ENCODE measurements around the gene SDR42E2.
"Not testable (repeated sequence)": the region's sequence is repeated elsewhere in the genome, so short reads cannot be mapped to it uniquely, and the experiment has no call there.

SDR42E2 gene

DNA sequence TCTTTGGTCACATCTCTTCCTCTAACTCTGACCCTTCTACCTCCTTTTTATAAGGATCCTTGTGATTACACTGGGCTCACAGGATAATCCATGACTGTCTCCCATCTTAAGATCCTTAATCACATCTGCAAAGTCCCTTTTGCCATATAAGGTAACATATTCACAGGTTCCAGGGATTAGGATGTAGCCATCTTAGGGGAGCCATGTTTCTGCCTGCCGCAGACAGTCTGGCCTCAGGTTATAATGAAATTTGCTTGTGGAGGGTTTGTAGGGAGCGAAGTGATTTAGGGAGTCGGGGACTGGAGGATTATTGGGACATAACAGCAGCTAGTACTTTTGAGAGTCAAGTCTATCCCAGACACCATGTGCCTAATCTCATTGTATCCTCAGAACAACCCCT is 51.5 kb downstream of the SDR42E2 start:
- DNase-seq (ENCODE audit: low read depth), result no peak

GRCh38 chr16:22214402-22214801 is 52.1 kb downstream of the SDR42E2 start:
- no peak for DNase-seq (ENCODE audit: low read depth)

GRCh38 chr16:22214889-22215288 is 52.6 kb downstream of the SDR42E2 start:
- DNase-seq (ENCODE audit: low read depth), result peak; percentile 31

- DNase-seq (ENCODE audit: low read depth), result peak; percentile 55
These were observed 54.0 kb downstream of the SDR42E2 start for GRCh38 chr16:22216191-22216831.

- not testable (repeated sequence) for DNase-seq (ENCODE audit: low read depth)
These were observed 54.5 kb downstream of the SDR42E2 start for GRCh38 chr16:22216832-22217225.

DNA sequence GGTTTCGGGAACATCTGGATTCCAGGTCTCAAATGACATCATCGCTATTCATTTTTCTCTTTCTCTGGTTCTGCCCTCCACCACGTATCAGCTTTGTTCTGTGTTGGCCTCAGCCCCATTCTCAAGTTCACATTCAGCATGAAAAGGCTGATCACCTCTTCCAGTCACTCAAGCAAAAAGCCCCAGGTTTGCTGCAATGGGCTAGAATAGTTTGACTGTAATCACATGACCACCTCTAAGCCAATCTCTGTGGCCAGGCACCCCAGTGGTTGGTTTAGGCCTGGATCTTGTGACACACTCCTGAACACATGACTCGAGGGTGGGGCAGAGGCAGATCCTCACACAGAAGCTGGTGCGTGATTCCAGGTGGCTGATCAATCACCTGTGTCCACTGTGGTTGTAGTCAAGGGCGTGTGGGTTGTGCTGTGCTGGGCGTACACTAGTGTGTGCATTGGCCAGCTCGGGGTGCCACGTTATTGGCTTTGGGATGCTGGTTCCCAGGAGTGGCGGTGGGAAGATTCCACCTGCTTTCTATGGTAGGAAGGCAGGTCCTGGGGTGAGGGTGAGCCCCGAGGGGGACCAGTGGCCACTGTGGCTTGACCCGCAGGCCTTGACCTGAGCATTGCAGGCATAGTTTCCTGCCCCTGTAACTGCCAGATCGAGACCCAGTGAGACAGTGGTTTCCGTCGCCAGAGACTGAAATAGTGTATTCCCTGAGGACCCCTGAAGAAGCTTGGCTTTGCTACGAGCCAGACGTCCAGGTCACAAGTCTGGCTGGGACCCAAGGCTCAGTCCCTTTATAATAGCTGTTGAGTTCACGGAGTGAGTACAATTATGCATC is 55.8 kb downstream of the SDR42E2 start:
- peak; percentile 15 for DNase-seq (ENCODE audit: low read depth)

DNA sequence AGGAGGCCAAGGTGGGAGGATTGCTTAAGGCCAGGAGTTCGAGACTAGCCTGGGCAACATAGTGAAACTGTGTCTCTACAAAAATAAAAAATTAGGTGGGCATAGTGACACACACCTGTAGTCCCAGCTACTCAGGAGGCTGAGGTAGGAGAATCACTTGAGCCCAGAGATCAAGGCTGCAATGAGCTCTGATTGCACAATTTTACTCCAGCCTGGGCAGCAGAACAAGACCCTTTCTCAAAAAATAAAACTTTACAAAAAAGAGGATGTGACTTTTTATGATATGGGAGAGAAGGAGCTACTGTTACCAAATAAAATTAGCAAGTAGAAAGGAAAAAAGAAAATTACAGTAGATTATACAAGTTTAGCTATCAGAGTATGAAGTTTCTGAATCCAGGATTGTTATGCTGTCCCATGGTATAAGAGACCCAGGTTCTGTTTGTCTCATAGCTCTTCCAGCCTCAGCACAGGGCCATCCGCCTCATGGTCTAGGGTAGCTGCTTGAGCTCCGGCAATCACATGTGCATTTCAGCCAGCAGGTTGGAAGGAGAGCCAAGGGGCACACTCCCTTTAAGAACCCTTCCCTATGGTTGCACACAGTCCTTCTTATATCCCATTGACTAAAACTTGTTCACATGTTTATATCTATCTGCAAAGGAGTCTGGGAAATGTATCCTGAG is 57.2 kb downstream of the SDR42E2 start:
- DNase-seq (ENCODE audit: low read depth), result no peak

DNA sequence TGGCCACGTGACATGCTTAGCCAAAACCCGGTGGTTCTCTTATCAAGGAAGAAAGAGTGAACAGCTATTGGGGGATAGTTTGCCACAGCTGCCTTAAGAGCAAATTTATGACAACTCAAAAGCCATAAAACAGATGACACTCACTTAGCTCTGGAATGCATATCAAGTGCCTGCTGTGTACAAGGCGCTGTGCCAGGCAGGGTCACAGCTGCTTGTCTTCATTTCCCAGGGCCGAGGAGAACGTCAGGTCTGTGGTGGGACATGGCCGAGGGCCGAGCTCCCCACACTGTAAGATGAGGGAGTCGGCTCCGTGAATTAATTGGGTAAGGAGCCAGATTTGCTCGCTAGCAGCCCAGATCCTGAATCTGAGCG is 57.7 kb downstream of the SDR42E2 start:
- DNase-seq (ENCODE audit: low read depth), result no peak

- no peak for DNase-seq (ENCODE audit: low read depth)
These were observed 58.4 kb downstream of the SDR42E2 start for GRCh38 chr16:22220714-22221113.

- DNase-seq (ENCODE audit: low read depth), result no peak
These were observed 59.7 kb downstream of the SDR42E2 start for GRCh38 chr16:22222006-22222405.

DNA sequence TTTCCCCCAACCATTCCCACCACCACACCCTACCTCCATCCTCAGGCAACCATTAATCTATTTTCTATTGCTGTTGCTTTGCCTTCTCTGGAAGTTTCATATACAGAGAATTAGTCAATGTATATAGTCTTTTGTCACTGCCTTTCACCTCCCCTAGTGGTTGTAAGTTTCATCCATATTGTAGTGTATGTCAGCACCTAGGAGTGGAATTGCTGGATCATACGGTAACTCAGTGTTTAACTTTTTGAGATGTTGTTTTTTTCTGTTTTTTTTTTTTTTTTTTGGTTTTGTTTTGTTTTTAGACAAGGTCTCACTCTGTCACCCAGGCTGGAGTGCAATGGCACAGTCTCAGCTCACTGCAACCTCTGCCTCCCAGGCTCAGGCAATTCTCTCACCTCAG is 60.7 kb downstream of the SDR42E2 start:
- no peak for DNase-seq (ENCODE audit: low read depth)

- DNase-seq (ENCODE audit: low read depth), result no peak
These were observed 62.8 kb downstream of the SDR42E2 start for GRCh38 chr16:22225060-22225459.

GRCh38 chr16:22229889-22230288 is 67.6 kb downstream of the SDR42E2 start:
- no peak for DNase-seq (ENCODE audit: low read depth)

- DNase-seq (ENCODE audit: low read depth), result peak; percentile 43
These were observed 70.2 kb downstream of the SDR42E2 start for GRCh38 chr16:22232277-22233036.

- no peak for DNase-seq (ENCODE audit: low read depth)
These were observed 70.7 kb downstream of the SDR42E2 start for GRCh38 chr16:22233037-22233372.

DNA sequence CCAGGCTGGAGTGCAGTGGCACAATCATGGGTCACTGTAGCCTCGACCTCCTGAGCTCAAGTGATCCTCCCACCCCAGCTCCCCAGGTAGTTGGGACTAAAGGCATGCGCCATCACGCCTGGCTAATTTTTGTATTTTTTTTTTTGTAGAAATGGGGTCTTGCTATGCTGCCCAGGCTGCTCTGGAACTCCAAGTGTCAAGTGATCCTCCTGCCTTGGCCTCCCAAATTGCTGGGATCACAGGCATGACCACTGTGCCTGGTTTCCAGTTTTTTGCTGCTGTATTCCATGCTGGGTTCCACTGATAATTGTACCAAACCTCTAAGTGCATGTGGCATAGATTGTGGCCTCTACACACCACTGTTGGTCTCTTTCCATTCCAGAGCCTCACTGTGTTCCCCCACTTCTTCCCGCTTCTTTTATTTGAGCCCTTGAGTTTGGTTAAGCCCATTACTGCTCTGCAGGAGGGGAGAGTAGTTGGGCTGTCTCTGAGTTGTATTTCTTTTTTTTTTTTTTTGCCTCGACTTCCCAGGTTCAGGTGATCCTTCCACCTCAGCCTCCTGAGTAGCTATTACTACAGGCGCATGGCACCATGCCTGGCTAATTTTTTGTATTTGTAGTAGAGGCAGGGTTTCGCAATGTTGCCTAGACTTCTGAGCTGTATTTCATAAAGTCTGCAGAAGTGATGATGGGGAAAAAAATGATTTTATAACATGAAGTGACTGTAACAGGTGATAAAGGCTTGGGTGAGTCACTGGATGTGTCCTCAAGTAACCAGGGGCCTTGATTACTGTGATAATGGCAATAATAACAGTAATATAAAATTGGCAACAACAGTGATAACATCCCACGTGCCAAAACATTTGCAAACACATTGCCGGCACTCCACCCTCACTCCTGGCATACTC is 73.8 kb downstream of the SDR42E2 start:
- DNase-seq (ENCODE audit: low read depth), result peak; percentile 51

GRCh38 chr16:22239131-22239805 is 77.0 kb downstream of the SDR42E2 start:
- DNase-seq (ENCODE audit: low read depth), result no peak

DNA sequence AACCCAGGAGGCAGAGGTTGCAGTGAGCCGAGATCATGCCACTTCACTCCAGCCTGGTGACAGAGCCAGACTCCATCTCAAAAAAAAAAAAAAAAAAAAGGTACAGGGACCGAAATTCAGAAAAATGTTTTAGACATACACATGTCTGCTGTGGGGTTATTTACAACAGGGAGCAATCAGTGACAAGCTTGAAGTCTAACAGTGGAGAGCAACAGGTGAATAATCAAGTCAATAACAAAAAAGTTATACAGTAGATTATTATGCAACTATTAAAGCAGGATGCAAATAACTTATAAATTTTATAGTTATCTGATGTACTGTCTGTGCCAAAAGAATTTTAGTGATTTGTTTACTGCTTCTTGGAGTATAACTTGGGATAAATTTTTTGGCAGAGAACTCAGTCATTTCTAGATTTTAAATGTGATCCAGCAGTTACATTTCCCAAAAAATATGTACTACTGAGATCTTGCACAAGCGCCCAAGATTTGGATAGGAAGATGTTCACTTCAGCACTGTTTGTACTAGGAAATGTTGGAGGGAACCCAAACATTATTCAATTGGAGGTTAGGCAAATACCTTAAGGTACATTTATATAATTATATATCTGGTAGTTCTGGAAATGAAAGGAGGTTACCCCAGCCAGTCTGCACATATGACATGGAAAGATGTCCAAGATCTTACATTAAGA is 77.9 kb downstream of the SDR42E2 start:
- peak; percentile 16 for DNase-seq (ENCODE audit: low read depth)
